Measurements from ENCODE around the gene HDLBP.

- TF ChIP-seq, protein P1, sequence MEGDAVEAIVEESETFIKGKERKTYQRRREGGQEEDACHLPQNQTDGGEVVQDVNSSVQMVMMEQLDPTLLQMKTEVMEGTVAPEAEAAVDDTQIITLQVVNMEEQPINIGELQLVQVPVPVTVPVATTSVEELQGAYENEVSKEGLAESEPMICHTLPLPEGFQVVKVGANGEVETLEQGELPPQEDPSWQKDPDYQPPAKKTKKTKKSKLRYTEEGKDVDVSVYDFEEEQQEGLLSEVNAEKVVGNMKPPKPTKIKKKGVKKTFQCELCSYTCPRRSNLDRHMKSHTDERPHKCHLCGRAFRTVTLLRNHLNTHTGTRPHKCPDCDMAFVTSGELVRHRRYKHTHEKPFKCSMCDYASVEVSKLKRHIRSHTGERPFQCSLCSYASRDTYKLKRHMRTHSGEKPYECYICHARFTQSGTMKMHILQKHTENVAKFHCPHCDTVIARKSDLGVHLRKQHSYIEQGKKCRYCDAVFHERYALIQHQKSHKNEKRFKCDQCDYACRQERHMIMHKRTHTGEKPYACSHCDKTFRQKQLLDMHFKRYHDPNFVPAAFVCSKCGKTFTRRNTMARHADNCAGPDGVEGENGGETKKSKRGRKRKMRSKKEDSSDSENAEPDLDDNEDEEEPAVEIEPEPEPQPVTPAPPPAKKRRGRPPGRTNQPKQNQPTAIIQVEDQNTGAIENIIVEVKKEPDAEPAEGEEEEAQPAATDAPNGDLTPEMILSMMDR (conservative IDR thresholded peaks at IDR 0.05; ENCODE audit: low read length), result peak; percentile 57
- TF ChIP-seq EZH2phosphoT487 (IDR thresholded peaks at IDR 0.05; ENCODE audit: borderline replicate concordance, low read depth, low read length), result no peak
These were observed 4.4 kb downstream of the HDLBP start for GRCh38 chr2:241310917-241311566.
